HG02642 (cell line): ENCODE data around the gene CRACR2B.

Experiments
- ATAC-seq: cut with Tn5 transposase; IDR thresholded peaks from one replicate; pipeline ENCODE4 v1.9.1; 2021; ENCODE audit warnings: mild to moderate bottlenecking; ENCODE audit not compliant: unreplicated experiment, poor library complexity

Gene CRACR2B

DNA sequence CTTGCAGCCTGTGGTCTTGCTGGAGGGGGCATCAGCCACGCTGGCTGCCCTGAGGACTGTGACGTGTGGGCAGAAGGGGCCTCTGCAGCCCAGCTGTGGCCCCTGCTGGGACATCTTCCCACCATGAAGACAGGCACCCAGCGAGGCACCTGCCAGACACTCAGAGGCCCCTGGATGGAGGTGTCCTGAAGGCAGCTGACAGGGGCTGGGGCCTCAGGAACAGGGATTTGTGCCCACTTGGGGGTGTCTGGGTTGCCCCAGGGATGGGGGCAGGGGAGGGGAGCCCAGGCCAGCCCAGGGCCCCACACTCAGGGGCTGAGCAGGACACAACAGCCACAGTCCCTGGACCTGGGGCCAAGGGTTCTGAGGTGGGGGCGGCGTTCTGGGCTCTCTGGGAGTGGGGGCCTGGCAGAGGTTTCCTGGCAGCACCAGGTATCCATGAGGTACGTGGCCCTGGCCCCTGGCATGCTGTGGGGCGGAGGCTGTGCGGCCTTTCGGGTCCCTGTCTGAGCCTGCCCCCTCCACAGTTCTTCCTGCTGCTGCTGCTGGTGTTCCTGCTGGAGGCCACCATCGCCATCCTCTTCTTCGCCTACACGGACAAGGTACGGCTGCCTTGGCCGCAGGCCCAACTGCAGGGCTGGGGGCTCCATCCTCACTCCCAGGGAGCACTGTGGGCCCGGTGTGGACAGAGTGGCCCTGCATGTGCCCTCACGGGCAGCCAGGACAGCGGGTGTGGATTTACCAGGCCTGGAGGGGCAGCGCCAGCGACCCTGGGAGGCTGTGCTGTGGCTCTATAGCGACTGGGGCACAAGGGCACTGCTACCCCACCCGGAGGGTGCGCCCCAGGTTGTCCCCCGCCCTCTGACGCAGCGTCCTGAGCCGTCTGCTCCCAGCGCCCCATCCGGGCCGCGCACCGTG, 36.5 kb downstream of the CRACR2B start:
- ATAC-seq = no peak

DNA sequence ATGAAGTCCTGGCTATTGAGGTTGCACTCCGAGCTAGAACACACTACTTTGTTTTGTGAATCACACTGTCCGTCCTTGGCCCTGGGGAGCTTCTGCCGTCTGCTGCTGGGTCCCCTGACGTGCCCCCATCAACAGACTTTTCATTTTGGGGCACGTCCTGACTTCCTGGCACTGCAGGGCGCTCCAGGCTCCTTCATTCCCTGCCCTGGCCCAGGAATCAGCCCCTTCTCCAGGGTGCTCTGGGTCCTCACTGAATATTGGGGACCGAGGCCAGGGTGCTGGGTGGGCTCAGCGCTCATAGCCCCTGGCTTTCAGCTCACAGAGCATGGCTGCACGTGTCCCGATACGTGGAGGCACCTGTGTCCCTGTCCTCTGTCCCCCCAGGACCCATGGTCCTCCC, 37.2 kb downstream of the CRACR2B start:
- no peak for ATAC-seq

DNA sequence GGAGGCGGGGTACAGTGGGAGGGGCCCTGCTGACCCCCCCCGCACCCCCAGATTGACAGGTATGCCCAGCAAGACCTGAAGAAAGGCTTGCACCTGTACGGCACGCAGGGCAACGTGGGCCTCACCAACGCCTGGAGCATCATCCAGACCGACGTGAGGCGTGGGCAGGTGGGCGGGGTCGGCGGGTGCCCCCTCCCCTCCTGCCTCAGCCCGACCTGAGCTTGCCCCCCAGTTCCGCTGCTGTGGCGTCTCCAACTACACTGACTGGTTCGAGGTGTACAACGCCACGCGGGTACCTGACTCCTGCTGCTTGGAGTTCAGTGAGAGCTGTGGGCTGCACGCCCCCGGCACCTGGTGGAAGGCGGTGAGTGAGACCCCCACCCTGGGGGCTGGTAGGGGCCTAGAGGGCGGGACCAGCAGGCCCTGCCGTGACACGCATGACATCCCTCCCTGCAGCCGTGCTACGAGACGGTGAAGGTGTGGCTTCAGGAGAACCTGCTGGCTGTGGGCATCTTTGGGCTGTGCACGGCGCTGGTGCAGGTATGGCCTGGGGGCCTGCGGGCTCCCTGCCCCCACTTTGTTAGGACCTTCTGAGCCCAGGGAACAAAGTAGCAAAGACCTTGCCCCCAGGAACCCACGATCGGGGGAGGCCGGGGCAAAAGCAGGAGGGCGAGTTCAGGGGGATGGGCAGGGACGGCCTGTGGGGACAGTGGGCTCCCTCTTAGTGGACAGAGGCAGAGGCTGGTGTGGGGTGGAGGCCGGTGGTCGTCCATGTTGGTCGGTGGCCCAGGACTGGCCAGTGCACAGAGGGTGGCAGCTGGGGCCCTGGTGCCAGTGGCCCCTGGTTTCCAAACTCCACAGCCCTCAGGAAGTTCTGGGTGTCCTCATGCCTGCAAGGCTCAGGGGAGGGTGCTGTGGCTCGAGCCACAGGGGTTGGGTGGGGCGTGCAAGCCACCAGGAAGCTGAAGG, 38.0 kb downstream of the CRACR2B start:
- ATAC-seq = no peak

DNA sequence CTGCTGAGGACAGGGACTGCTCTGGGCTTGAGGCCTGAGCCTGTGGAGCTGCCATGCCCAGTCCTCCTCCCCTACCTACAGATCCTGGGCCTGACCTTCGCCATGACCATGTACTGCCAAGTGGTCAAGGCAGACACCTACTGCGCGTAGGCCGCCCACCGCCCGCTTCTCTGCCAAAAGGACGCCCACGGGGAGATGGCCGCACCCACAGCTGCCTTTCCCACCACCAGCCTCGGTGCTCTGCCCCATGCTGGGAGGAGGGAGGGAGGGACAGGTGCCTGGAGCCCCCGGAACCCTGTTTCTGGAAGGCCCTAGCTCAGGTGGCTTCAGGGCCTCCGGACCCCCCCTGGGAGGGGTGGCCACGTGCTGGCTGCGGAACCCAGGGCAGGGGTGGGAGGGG, 38.8 kb downstream of the CRACR2B start:
- no peak for ATAC-seq

DNA sequence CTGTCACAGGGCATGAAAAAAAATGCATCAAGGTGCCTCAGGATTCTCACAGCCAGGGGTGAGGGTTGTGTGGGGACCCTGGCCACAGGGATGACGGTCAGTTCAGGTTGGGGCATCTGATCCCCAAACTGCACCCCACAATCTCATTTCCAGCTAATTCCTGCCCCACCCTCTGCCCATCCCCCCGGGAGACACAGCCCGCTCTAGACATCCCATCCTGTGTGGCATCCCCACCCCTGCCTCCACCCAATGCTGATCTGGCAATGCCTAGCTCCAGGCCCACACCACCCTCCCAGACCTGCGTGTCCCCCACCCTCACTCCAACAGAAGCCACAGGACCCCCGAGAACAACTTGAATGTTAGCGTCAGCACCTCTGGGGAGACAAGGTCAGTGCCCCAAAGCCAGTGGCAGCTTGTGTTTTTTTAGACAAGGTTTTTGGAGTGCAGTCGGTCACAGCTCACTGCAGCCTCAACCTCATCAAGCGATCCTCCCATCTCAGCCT, 40.2 kb downstream of the CRACR2B start:
- no peak for ATAC-seq

DNA sequence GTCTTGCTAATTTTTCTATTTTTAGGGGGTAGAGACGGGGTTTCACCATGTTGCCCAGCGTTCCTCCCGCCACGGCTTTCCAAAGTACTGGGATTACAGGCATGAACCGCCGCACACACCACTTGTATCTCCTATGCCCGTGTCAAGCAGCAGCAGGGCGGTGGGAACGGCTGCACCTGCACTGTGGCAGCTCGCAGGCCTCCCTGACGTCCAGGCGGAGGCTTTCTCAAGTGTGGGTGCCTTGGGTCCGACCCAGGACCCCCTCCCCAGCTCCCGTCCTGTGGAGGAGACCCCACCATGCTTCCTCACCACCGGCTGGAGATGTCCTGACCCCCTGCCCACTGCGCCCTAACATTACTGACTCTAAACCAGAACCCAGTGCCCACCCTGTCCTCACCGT, 40.7 kb downstream of the CRACR2B start:
- ATAC-seq = no peak

DNA sequence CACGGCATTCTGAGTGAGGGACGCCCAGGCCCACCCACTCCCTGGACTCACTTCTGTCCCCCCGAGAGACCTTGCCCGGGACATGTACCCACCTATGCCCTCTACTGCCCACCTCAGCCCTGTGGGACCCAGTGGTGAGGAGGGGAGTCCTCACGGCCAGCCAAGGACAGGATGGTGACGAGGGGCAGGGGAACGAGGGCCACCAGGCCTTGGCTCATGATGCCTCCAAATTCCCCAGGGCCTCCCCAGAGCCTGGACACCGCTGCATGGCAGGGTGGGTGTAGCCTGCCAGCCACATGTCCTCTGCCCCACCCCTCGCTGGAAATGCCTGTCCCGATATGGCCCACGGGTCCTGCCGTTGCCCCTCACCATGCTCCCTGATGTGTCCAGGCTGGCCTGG, 41.1 kb downstream of the CRACR2B start:
- ATAC-seq = no peak

DNA sequence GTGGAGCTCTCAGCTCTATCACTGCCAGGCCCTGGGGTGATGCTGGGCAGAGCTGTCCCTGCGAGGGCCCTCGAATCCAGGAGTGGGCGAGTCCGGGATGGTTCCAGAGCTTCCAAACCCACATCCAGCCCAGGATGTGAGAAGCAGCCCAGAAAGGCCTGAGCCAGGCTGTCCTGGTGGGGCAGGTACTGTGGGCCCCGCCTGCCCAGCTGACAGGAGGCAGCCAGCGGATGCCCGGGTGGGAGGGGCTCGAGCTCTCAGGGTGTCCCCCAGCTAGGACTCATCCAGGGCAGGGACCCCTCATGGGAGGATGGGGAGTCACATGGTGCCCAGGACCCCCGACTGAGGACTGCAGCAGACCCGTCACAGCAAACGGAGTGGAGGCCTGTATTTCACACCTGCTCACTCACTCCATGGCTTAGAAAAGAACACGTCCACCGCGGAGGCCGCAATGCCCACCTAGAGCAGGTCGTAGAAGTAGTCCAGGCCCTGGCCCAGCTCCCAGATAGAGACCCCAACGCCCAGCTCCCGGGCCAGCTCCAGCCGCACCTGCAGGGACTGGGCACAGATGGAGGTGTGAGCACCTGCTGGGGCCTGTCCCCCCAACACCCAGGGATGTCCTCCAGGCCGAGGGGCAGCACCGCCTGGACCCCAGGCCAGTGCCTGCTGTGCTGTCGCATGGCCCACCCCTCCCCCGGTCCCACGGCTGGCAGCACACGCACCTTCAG, 41.8 kb downstream of the CRACR2B start:
- ATAC-seq = no peak

DNA sequence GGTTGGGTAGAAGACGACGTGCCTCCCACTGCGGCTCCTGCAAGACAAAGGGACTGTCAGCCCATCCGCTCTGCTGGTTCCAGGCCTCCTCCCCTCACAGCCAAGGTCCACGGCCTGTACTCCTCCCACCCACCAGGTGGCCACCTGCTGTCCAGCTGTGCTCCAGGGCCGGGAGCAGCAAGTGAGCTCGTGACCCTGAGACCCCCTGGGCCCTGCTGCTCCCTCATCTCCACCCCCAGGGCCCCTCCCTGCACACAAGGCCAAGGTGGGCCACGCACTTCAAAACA, 42.4 kb downstream of the CRACR2B start:
- ATAC-seq = no peak

DNA sequence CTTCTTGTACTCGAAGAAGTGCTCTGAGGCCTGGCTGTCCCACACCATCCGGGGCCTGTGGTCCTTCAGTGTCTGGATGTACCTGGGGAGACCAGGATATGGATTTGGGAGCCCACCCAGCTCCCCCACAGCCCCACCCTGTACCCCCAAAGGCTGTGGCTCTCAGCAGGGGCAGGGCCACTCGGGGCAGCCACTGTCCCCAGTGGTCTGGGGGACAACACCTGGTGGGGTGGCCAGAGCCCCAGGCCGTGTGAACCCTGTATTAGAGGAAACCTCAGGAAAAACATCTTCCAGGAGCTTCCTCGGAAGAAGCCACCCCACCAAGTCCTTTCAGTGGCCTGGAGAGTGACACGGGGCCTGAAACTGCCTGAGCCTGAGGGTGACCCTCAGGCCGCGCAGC, 42.7 kb downstream of the CRACR2B start:
- ATAC-seq = no peak

DNA sequence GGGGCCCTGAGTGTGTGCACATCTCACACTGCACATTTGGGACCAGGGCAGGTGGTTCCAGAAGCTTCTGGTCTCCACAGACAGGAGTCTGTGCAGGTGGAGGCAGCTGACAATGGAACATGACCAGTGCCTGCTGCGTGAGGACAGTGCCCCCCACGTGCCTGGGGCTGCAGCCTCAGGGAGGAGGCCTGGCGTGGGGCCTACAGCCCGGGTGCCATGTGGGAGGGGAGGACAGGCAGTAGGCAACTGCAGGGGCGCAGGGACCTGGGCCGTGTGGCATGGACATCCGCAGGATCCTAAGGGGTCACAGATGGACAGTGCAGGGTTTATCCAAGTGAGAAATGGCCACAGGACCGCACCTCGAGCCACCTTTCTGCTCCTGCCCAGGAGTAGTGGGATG, 43.8 kb downstream of the CRACR2B start:
- ATAC-seq = no peak

DNA sequence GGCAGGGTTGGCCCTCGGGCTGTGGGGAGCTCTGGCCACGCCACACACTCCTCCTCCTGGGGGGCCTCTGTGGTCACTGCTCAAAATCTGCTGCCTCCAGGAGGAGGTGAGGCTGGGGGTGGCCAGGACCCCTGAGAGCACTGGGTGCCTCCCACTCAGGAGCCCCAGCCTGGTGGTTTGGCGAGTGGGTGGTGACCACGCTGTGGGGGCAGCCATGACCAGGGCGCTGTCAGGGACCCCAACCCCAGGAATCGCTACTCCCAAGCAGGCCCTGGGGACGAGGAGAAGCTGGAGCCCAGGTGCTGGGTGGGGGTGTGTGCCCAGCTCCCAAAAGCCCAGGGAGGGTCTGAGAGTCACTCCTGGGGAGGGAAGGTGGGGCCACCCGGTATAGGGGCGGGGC, 45.1 kb downstream of the CRACR2B start:
- ATAC-seq = no peak

DNA sequence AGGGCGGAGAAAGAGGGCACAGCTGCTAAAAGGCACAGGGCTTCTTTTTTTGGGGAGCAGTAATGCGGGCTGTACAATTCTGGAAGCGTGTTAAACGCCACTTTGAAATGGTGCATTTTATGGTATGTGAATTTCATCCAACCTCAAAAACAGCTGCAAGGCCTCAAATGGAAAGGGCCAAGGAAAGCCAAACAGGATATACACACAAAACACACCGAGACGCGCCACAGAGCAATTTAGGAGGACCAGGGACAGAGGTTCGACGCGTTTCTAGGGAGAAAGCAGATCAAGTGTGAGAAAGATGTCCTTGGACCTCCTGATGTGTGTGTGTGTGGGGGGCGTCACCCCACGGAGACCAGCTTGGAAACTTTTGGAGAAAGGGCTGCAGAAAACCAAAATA, 46.0 kb downstream of the CRACR2B start:
- ATAC-seq = no peak

DNA sequence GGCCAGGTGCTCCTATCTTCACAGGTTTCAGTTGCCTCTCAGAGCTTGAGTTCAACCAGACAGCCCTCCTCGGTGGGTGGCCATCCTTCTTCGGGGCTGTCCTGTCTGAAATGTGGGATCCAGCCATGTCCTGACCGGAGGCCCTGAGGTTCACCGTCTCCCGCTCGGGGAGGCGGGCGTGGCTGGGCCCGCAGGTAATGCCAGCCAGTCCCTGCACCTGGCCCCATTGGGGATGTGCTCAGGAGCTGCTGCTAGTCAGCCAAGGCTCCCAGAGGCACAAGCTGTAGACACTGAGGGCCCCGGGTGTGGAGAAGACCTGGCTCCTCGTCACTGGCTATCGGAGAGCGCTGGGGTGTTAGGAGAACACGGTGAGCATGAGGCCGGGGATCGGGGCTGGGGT, 47.5 kb downstream of the CRACR2B start:
- ATAC-seq = no peak

DNA sequence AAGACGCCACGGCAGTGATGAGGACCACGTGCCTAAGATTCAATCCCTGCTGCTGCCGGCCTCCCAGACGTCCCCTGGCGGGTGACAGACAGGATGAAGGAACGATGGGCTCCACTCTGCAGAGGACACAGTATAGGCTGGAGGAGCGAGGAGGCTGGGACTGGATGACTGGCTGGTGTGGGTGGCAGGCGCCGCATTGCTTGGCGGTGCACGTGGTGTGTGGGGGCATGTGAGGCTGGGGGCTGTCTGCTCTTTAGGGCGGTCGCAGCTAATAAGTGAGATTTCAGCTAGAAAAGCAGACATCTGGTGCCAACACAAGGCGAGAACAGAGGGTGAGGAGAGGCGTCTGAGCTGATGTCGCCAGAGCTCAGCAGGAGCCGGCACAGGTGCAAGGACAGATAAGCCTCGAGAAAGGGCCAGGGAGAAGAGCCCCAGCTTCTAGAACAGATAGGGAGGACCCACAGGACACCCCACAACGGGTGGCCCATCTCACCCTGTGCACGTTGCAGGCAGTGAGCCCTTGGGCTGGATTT, 48.1 kb downstream of the CRACR2B start:
- no peak for ATAC-seq

DNA sequence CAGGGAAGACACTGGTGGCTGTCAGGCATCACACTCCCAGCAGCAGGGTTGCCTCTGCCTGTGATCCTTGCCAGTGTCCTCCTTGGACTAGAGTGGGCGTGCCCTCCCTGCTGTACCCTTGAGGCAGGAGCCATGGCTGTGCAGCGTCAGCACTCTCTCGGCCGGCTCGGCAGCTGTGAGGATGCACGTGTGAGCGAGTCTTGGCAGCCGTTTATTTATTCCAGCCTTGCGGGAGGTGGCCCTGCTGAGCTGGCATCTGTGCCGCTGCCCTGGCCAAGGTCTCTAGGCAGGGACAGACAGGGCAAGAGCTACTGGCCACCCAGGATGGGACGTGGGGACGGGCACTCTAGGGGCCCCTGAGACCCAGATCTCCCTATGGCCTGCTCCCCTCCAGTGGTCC, 48.8 kb downstream of the CRACR2B start:
- ATAC-seq = no peak

DNA sequence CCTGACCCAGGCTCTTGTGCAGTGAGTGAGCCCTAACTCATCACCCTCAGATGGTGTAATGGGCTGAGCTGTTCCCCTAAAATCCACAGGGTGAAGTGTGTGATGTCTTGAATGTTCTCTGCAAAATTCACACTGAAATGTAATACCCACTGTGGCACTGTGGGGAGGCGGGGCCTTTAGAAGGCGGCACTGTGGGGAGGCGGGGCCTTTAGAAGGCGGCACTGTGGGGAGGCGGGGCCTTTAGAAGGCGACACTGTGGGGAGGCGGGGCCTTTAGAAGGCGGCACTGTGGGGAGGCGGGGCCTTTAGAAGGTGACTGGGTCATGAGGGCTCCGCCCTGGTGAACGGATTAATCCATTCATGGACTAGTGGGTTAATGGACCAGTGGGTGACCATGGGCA, 49.8 kb downstream of the CRACR2B start:
- no peak for ATAC-seq

DNA sequence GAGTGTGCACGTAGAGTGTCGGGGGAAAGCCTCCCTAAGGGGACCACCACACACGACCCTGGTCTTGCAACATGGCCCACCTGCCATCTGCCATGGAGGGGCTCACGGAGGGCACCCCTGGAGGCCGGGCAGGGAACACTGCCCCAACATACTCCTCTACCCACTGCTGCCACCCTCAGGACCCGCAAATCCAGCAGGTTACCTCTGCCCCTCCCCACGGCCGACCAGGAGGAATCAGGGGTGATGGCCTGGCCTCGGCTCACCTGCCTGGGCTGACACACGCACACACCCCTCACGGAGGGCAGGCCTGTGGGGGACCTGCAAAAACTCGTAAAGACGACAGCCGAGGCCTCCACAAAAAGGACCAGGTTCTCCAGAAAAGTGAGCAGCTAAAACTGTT, 52.7 kb downstream of the CRACR2B start:
- no peak for ATAC-seq
